Measurements from ENCODE around the gene LDAH.
"Not testable (repeated sequence)": the region's sequence is repeated elsewhere in the genome, so short reads cannot be mapped to it uniquely, and the experiment has no call there.

DNA sequence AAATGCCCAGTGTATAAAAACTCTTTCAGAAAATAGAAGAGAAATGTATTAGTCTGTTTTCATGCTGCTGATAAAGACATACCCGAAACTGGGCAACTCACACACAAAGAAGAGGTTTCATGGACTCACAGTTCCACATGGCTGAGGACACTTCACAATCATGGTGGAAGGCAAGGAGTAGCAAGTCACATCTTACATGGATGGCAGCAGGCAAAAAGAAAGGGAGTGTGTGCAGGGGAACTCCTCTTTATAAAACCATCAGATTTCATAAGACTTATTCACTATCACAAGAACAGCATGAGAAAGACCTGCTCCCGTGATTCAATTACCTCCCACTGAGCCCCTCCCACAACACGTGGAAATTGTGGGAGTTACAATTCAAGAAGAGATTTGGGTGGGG lies 29.0 kb downstream of the LDAH start:
- TF ChIP-seq ESRRG, ZFP3, ZNF70 (CRISPR knock-in tag; IDR thresholded peaks at IDR 0.05): not testable (repeated sequence)
- TF ChIP-seq, protein P1, sequence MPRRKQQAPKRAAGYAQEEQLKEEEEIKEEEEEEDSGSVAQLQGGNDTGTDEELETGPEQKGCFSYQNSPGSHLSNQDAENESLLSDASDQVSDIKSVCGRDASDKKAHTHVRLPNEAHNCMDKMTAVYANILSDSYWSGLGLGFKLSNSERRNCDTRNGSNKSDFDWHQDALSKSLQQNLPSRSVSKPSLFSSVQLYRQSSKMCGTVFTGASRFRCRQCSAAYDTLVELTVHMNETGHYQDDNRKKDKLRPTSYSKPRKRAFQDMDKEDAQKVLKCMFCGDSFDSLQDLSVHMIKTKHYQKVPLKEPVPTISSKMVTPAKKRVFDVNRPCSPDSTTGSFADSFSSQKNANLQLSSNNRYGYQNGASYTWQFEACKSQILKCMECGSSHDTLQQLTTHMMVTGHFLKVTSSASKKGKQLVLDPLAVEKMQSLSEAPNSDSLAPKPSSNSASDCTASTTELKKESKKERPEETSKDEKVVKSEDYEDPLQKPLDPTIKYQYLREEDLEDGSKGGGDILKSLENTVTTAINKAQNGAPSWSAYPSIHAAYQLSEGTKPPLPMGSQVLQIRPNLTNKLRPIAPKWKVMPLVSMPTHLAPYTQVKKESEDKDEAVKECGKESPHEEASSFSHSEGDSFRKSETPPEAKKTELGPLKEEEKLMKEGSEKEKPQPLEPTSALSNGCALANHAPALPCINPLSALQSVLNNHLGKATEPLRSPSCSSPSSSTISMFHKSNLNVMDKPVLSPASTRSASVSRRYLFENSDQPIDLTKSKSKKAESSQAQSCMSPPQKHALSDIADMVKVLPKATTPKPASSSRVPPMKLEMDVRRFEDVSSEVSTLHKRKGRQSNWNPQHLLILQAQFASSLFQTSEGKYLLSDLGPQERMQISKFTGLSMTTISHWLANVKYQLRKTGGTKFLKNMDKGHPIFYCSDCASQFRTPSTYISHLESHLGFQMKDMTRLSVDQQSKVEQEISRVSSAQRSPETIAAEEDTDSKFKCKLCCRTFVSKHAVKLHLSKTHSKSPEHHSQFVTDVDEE (CRISPR knock-in tag; IDR thresholded peaks at IDR 0.05) = not testable (repeated sequence)
- TF ChIP-seq, protein P2, sequence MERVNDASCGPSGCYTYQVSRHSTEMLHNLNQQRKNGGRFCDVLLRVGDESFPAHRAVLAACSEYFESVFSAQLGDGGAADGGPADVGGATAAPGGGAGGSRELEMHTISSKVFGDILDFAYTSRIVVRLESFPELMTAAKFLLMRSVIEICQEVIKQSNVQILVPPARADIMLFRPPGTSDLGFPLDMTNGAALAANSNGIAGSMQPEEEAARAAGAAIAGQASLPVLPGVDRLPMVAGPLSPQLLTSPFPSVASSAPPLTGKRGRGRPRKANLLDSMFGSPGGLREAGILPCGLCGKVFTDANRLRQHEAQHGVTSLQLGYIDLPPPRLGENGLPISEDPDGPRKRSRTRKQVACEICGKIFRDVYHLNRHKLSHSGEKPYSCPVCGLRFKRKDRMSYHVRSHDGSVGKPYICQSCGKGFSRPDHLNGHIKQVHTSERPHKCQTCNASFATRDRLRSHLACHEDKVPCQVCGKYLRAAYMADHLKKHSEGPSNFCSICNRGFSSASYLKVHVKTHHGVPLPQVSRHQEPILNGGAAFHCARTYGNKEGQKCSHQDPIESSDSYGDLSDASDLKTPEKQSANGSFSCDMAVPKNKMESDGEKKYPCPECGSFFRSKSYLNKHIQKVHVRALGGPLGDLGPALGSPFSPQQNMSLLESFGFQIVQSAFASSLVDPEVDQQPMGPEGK (CRISPR knock-in tag; IDR thresholded peaks at IDR 0.05; ENCODE audit: borderline replicate concordance) = not testable (repeated sequence)
- TF ChIP-seq, protein P3, sequence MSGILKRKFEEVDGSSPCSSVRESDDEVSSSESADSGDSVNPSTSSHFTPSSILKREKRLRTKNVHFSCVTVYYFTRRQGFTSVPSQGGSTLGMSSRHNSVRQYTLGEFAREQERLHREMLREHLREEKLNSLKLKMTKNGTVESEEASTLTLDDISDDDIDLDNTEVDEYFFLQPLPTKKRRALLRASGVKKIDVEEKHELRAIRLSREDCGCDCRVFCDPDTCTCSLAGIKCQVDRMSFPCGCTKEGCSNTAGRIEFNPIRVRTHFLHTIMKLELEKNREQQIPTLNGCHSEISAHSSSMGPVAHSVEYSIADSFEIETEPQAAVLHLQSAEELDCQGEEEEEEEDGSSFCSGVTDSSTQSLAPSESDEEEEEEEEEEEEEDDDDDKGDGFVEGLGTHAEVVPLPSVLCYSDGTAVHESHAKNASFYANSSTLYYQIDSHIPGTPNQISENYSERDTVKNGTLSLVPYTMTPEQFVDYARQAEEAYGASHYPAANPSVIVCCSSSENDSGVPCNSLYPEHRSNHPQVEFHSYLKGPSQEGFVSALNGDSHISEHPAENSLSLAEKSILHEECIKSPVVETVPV (CRISPR knock-in tag; IDR thresholded peaks at IDR 0.05) = not testable (repeated sequence)

Data from SK-N-SH treated with all-trans-retinoic acid at 6 μM for 48 hours (cell line).